Right renal pelvis (tissue), 4 donors: ENCODE measurements around the gene PRSS36. TPM values are rescaled to one million over a fixed set of nuclear protein-coding genes. Genes with fewer than 3 reads are reported as not detected.
A peak's percentile ranks its signal among the peaks of the same experiment; 100 is the strongest.
"Not testable (repeated sequence)": the region's sequence is repeated elsewhere in the genome, so short reads cannot be mapped to it uniquely, and the experiment has no call there.

Experiments
- DNase-seq, 4 donors: peaks; one replicate each; pipeline ENCODE4 v3.0.0-alpha.2; 2013; ENCODE audit warnings: low read depth in 4 of 4, low spot score in 3 of 4, missing footprints in 1 of 4
- polyA plus RNA-seq, 4 donors: library from polyadenylated mRNA; unstranded; fragments of 120-200 nt; gene quantifications; one replicate each; pipeline ENCODE4 v1.2.1, GENCODE V29; 2013; ENCODE audit not compliant: insufficient read length in 4 of 4

PRSS36 gene
- polyA plus RNA-seq, 4 donors: 1.2 to 1.8 (median 1.6) TPM

DNA sequence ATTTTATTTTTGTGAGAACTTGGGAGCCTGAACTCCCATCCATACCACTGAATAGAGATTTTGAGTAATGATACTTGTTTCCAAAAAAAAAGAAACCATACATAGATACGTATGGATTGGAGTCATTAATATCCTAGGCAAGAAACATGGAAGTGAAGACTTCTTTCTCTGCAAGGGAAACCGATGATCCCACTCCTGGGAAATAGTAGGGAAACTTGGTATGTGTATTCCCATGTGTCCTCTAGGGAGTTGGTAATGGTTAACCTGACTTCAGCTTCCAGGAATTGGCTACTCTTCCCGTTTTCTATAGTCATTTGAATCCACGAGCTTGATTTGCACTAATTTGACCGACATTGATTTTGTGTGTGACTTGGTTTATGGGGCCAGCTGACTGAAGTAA lies 35.5 kb upstream of the PRSS36 start:
- no peak for DNase-seq

- DNase-seq: no peak
Observed at GRCh38 chr16:31184888-31185287, 35.0 kb upstream of the PRSS36 start.

DNA sequence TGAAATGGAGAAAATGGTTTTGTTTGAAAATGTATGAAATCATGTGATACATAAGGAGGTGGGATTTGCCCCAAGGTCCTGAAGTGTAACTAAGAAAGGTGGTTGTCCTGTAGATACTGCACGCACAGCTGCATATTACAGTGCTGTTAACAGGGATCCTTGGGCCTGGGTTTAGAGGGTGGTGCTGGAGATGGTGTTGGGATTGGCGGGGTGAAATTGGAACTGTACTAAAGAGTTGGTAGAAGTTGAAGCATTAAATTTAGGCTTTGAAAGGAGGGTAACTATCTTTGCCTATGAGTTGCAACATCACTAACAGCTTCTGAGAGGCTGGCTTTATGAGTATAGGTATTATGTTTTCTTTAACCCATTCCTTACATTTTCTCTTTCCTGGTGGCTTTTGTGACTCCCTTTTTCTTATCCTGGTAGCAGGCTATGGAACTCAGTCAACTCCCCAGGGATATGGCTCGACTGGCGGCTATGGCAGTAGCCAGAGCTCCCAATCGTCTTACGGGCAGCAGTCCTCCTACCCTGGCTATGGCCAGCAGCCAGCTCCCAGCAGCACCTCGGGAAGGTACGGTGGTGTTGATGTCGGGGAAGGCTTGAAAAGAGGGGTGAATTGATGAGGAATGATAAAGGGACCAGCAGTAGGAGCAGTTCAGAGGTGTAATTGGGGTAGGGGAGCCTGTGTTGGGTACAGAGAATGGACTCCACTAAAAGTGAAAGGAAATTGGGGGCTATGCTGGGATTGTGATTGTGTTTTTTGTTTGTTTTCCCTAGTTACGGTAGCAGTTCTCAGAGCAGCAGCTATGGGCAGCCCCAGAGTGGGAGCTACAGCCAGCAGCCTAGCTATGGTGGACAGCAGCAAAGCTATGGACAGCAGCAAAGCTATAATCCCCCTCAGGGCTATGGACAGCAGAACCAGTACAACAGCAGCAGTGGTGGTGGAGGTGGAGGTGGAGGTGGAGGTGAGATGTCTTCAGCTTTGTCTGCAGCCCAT lies 33.9 kb upstream of the PRSS36 start:
- DNase-seq: no peak

DNA sequence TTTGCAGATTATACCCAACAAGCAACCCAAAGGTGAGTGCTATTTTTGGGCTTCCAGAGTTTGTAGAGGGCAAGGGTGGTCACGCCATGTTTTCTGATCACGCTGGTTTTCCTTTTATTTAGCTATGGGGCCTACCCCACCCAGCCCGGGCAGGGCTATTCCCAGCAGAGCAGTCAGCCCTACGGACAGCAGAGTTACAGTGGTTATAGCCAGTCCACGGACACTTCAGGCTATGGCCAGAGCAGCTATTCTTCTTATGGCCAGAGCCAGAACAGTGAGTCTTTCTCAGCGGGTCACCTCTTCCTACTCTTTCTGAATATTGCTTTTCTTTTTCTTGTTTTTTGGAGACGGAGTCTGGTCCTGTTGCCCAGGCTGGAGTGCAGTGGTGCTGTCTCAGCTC lies 32.5 kb upstream of the PRSS36 start:
- no peak for DNase-seq

DNA sequence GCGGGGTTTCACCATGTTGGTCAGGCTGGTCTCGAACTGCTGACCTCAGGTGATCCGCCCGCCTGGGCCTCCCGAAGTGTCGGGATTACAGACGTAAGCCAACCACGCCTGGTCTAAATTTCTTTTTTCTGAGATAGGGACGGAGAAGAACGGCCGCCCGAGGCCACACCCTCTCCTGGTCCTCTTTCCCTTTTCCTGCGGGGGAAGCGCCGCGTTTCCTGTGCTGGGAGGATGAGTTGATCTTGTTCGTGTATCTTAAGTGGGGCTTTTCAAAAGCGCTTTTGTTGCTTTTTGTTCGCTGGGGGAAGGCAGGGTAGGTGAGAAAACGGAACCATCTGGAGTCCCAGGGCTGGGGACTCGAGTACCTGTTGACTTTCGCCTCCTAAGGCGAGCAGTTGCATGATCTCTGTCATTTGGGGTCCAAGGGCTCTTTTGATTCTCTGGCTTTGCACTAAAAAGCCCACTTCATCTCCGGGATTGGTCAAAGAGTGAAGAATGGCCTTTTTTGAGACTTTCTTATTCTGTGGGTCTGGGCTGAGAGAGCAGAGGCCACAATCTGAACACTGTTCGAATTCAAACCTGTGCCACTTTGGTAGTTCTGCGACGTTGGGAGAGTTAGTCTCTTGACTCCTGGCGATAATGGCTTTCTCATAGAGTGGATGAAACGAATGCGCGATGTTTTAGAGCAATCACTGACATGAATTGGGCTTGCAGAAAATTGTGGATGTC lies 31.4 kb upstream of the PRSS36 start:
- no peak for DNase-seq

GRCh38 chr16:31179747-31180459 lies 30.0 kb upstream of the PRSS36 start, which contains the start of gene FUS:
TSS of gene FUS (plus strand) at chr16:31180139. CDS start at chr16:31180215, 76 bp downstream.
- peak; percentile 88 to 96 (median 90) for DNase-seq

DNA sequence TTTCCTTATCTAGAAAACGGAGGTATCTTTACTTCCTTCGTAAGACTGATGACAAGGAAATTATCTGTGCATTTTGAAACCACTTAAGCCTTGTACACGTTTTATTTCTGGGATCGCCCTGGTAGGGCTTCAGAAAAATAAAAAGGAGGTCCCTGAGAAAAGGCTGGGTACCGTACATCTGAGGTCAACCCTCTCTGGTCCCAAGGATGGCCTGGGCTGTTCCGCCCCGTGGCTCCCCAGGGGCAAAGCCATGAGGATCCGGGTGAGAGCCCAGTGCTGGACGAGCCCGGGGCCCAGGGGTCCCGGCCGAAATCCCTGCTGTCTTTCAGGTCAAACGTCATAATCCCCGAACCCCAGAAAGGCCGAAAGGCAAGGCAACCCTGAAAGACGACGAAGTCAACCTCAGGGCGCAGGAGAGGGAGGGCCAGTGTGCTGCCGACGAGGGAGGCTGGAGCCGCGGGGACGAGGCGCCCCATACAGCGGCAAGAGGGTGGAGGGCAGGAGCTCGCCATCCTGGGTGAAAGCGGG lies 29.4 kb upstream of the PRSS36 start:
- DNase-seq: no peak

- no peak for DNase-seq
Observed at GRCh38 chr16:31177136-31177535, 27.3 kb upstream of the PRSS36 start.

DNA sequence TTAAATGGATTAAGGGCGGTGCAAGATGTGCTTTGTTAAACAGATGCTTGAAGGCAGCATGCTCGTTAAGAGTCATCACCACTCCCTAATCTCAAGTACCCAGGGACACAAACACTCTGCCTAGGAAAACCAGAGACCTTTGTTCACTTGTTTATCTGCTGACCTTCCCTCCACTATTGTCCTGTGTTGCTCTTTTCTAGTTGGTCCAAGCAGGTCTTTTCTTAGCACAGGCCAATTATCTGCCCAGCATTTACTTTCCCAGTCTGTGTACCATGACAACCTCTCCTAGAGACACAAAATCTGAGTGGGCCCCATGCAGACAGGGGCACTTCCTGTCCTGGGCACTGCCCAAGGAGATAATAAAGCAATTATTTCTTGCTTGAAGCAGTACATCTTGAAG lies 20.2 kb upstream of the PRSS36 start:
- not testable (repeated sequence) for DNase-seq

- DNase-seq: no peak
Observed at GRCh38 chr16:31168848-31169247, 19.0 kb upstream of the PRSS36 start.

DNA sequence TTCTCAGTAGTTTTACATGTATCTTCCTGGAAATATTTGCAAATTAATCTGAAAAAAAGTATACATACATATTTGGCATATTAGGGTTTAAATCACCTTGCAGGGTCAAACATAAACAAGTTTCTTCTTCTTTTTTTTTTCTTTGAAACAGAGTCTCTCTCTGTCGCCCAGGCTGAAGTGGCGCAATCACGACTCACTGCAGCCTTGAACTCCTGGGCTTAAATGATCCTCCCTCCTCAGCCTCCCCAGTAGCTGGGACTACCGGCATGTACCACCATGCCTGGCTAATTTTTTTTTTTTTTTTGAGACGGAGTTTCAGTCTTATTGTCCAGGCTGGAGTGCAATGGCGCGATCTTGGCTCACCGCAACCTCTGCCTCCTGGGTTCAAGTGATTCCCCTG lies 17.4 kb upstream of the PRSS36 start:
- DNase-seq: no peak

DNA sequence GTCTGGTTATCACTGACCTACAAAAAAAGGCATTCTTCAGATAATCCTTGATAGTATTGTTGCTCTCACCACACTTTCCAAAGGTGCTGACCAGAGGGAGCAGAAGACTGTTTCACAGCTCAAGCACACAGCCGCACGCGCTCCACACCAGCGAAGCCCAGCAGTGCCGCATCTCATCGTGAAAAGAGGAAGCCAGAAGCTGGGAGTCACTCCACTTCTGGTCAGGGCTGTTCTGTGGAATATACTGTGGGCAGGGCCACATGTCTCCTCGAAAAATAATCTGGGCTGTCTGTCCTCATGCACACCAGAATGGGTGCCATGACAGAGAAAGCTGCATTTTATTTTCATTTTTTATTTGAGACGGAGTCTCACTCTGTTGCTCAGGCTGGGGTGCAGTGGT lies 7.3 kb upstream of the PRSS36 start:
- no peak for DNase-seq

DNA sequence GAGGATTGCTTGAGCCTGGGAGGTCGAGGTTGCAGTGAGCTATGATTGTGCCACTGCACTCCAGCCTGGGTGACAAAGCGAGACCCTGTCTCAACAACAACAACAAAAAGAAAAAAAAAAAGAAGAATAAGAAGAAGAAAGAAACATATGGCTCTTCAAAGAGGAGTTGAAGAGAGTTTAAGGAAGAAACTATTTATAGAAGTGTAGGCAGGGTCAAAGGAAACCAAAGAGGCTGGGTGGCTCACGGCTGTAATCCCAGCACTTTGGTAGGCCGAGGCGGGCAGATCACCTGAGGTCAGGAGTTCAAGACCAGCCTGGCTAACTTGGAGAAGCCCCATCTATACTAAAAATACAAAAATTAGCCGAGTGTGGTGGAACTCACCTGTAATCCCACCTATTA lies 1.1 kb upstream of the PRSS36 start:
- not testable (repeated sequence) for DNase-seq

- DNase-seq: no peak
Observed at GRCh38 chr16:31149332-31149731, 534 bp downstream of the PRSS36 start.

GRCh38 chr16:31148896-31149295 lies 970 bp downstream of the PRSS36 start:
- DNase-seq: no peak

DNA sequence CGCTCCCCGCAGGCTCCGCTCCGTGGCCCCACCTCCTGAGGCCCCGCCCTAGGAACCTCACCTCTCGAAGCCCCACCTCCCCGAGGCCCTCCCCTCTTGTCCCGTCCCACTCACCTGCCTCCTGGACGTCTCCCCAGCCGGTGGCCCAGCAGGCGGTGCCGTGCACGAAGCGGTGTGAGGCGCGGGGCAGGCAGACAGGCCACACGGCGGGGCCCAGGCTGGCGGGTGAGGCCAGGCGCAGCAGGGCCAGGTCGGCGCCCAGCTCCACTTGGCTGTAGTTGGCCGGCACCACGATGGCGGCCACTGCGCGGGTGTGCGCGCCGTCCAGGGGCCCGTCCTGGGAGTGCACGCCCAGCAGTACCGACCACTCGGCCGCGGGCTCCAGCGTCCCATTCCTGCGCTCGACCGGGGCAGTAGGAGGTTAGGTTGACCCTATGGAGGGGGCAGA lies 1.6 kb downstream of the PRSS36 start:
- DNase-seq: no peak

DNA sequence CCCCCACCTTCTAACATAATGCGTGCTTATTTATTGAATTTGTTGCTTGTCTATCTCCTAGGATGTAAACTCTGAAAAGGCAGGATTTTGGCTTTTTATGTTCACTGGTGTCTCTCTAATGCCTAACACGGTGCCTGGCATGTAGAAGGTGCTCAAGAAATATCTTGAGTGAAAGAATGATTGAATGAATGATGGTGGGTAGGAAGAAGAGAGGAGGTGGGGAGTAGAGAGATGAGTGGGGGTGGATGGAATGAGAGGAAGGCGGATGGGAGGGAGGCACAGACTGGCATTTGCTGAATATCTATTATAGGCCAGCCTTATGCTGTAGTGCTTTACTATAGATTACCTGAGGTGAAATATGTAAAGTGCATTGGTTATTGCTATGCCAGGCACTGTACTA lies 2.3 kb downstream of the PRSS36 start:
- DNase-seq: no peak

- DNase-seq: no peak
Observed at GRCh38 chr16:31145398-31145990, 4.4 kb downstream of the PRSS36 start.

GRCh38 chr16:31144418-31144817 lies 5.4 kb downstream of the PRSS36 start:
- DNase-seq: not testable (repeated sequence)

DNA sequence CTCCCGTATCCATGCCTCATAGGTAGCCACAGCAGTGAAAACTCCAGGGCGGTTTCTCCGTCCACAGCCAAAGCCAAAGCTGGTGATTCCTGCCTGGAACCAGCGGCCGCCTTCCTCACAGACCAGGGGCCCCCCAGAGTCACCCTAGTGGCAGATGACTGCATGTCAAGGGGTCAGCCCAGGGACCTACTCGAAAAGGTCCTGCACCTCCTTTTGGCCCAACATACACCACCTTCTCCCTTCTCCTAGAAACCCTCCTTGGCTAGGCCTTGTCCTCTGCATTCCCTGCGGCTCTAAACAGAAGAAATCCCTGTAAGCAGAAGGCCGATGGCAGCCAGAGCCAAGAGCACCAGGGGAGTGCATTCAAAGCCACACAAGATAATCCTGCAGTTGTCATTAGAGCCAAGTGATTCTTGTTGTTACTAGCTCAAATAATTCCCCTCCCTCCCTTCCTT lies 6.1 kb downstream of the PRSS36 start:
- DNase-seq: no peak
